Measurements from ENCODE around the gene FBRSL1.

DNA sequence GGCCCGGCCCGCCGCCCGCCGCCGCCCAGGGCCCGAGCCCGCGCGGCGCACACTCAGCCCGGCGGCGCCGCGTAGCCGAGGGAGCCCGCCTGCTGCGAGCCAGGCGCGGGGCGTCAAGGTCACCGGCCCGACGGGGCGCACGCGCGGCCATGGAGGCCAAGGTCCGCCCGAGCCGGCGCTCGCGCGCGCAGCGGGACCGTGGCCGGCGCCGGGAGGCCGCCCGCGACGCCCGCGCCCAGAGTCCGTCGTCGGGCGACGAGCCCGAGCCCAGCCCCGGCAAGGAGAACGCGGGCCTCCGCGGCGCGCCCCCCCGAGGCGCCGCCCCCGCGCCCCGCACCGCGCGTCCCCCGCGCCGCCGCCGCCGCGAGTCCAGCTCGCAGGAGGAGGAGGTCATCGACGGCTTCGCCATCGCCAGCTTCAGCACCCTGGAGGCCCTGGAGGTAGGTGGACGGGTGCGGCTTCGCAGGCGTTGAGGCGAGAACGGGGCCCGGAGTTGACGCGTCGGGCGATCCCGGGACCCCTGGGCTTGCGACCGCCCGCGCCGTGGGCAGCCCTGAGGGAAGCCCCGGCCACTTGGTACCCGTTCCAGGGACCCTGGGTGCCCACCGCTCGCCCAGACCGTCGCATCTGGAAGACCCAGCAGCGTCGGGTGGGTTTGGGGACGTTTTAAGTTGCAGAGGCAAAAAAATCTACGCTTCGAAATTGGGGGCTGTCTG is 629 bp downstream of the FBRSL1 start:
- TF ChIP-seq, protein P1, sequence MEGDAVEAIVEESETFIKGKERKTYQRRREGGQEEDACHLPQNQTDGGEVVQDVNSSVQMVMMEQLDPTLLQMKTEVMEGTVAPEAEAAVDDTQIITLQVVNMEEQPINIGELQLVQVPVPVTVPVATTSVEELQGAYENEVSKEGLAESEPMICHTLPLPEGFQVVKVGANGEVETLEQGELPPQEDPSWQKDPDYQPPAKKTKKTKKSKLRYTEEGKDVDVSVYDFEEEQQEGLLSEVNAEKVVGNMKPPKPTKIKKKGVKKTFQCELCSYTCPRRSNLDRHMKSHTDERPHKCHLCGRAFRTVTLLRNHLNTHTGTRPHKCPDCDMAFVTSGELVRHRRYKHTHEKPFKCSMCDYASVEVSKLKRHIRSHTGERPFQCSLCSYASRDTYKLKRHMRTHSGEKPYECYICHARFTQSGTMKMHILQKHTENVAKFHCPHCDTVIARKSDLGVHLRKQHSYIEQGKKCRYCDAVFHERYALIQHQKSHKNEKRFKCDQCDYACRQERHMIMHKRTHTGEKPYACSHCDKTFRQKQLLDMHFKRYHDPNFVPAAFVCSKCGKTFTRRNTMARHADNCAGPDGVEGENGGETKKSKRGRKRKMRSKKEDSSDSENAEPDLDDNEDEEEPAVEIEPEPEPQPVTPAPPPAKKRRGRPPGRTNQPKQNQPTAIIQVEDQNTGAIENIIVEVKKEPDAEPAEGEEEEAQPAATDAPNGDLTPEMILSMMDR (IDR thresholded peaks at IDR 0.05; ENCODE audit: low read length), result no peak
- no peak for TF ChIP-seq EZH2 (optimal IDR thresholded peaks at IDR 0.05; ENCODE audit: low read depth, low read length)
